WTC11 (cell line): ENCODE results near the gene TNFRSF13B. TPM values are rescaled to one million over a fixed set of nuclear protein-coding genes. Genes with fewer than 3 reads are reported as not detected.
"Not testable (repeated sequence)": the region's sequence is repeated elsewhere in the genome, so short reads cannot be mapped to it uniquely, and the experiment has no call there.

Experiments
- ATAC-seq: fragments of 200-7000 bp; cut with Tn5 transposase; 2 replicates; pipeline ENCODE4 v1.10.0; 2021; ENCODE audit warnings: mild to moderate bottlenecking, moderate library complexity
- CTCF ChIA-PET: fragments of 300-600 bp; sonication (Branson Sonifier 250); formaldehyde crosslinking; loops from one replicate; lab custom pipeline; 2021; ENCODE audit warnings: antibody characterized with exemption; lab: Charles Lee
- POLR2A ChIA-PET: fragments of 350-600 bp; sonication (Branson Sonifier 250); formaldehyde crosslinking; loops from one replicate; lab custom pipeline; 2021; ENCODE audit warnings: antibody characterized with exemption; lab: Charles Lee
- DNase-seq: peaks from one replicate; pipeline ENCODE4 v3.0.0; 2021; ENCODE audit warnings: low spot score
- H3K27ac Mint-ChIP-seq: 2 replicates; pipeline ENCODE4 v1.8.0; 2021; ENCODE audit warnings: mixed read lengths
- H3K27me3 Mint-ChIP-seq: 2 replicates; pipeline ENCODE4 v1.8.0; 2021; ENCODE audit warnings: low read depth, mild to moderate bottlenecking, moderate library complexity, mixed read lengths
- H3K36me3 Mint-ChIP-seq: 2 replicates; pipeline ENCODE4 v1.8.0; 2021; ENCODE audit warnings: mixed read lengths
- H3K4me1 Mint-ChIP-seq: 2 replicates; pipeline ENCODE4 v1.8.0; 2022; ENCODE audit warnings: mixed read lengths
- H3K4me3 Mint-ChIP-seq: 2 replicates; pipeline ENCODE4 v1.8.0; 2021; ENCODE audit warnings: mild to moderate bottlenecking, moderate library complexity, mixed read lengths
- H3K9me3 Mint-ChIP-seq: 2 replicates; pipeline ENCODE4 v1.8.0; 2021; ENCODE audit warnings: mixed read lengths
- E2F1 ChIP-seq: sonication (generic); formaldehyde crosslinking; IDR thresholded peaks from 2 replicates; pipeline ENCODE4 v1.8.0; 2022; ENCODE audit warnings: mild to moderate bottlenecking, missing genetic modification reagents
- GTF2I ChIP-seq: fragments of 250-450 bp; sonication (Bioruptor Pico); conservative IDR thresholded peaks from 2 replicates; pipeline ENCODE4 v1.4.0; 2021; ENCODE audit warnings: mild to moderate bottlenecking
- HMGA2 ChIP-seq: fragments of 250-450 bp; sonication (Bioruptor Pico); IDR thresholded peaks from 2 replicates; pipeline ENCODE4 v1.4.0; 2021; ENCODE audit warnings: mild to moderate bottlenecking, moderate library complexity
- MAX ChIP-seq: sonication (generic); formaldehyde crosslinking; IDR thresholded peaks from 2 replicates; pipeline ENCODE4 v1.8.0; 2022; ENCODE audit warnings: mild to moderate bottlenecking, missing genetic modification reagents
- OVOL2 ChIP-seq: fragments of 250-450 bp; sonication (Bioruptor Pico); IDR thresholded peaks from 2 replicates; pipeline ENCODE4 v1.9.0; 2021; ENCODE audit warnings: mild to moderate bottlenecking, borderline replicate concordance
- RELA ChIP-seq: sonication (generic); formaldehyde crosslinking; IDR thresholded peaks from 2 replicates; pipeline ENCODE4 v1.8.1; 2022; ENCODE audit warnings: missing genetic modification reagents, mild to moderate bottlenecking, borderline replicate concordance
- SMAD4 ChIP-seq: sonication (generic); formaldehyde crosslinking; IDR thresholded peaks from 2 replicates; pipeline ENCODE4 v1.8.0; 2022; ENCODE audit warnings: mild to moderate bottlenecking, missing genetic modification reagents
- TEAD1 ChIP-seq: sonication (generic); formaldehyde crosslinking; IDR thresholded peaks from 2 replicates; pipeline ENCODE4 v1.8.0; 2022; ENCODE audit warnings: mild to moderate bottlenecking, missing genetic modification reagents
- ZMAT4 ChIP-seq: fragments of 250-450 bp; sonication (Bioruptor Pico); IDR thresholded peaks from 2 replicates; pipeline ENCODE4 v1.9.0; 2021; ENCODE audit warnings: mild to moderate bottlenecking
- ZNF532 ChIP-seq: fragments of 250-450 bp; sonication (Bioruptor Pico); IDR thresholded peaks from 2 replicates; pipeline ENCODE4 v1.9.0; 2021; ENCODE audit warnings: mild to moderate bottlenecking, borderline replicate concordance
- total RNA-seq: library from RNA; stranded (reverse); gene quantifications from 3 replicates; pipeline ENCODE4 v1.2.3, GENCODE V29; 2021

Gene TNFRSF13B
- total RNA-seq, 1 experiment from 2014 or later, result not detected

DNA sequence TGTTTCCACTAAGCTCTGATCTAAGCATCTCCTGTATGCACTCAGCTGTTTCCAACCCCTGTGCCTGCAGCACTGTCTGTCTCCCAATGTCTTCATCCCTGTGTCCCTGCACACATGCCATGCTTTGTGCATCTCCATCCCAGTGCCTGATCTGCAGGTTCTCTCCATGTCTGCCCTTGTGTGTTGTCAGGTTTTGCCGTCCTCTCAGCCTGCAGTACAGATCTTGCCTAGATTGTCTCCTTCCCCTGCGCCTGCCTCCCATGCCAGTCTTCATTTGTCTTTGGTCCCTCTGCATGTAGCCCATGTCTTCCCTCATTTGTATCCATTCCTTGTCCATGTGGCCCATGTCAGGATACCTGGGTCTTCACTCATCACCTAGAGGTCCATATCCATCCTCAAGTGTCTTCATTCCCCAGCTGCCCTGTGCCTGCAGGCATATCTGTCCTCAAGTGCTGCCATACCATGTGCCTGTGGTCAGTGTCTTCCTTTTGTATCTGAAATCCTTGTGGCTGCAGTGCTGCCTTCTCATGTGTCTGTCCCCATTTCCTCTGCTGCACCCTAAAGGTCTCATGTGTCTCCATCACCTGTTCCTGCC lies 71.5 kb downstream of the TNFRSF13B start (continued):
- TF ChIP-seq E2F1 (CRISPR knock-in tag) (no peak), SMAD4 (no peak), MAX (CRISPR knock-in tag) (no peak), OVOL2 (CRISPR knock-in tag) (no peak), ZNF532 (no peak), TEAD1 (CRISPR knock-in tag) (no peak), RELA (no peak), GTF2I (CRISPR knock-in tag) (no peak), HMGA2 (CRISPR knock-in tag) (no peak), ZMAT4 (no peak)

DNA sequence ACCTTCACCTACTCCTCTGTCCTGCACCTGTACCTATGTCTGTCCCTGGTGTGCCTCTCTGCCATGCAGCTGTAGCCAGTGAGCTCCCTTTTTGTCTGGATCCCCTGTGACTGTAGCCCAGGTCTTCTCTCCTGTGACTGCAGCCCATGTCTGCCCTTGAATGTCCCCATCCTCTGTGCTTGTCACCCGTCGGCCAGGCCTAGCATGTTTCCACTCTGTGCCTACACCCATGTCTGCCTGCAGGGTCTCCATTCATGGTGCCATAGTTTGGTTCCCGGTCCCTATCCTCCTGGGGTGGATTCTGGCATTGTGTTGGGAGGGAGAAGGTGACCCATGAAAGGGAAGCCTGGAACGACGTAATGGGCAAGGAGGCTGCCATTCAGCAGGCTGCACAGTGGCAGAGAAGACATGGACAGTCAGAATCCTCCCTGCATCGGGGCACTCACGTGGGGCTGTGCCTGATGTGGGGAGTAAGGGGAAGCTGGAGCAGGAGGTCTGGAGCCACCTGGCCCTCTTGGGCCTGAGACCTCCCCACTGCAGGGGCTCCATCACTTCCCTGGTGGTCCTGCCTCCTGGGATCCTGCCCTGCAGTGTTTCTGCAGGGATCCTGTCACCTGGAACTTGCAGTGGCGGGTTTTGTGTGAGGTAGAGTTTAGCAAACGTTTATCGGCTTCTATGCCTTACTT lies 74.6 kb downstream of the TNFRSF13B start:
- H3K9me3 Mint-ChIP-seq, POLR2A ChIA-PET, H3K27me3 Mint-ChIP-seq, H3K4me3 Mint-ChIP-seq, H3K27ac Mint-ChIP-seq, ATAC-seq, H3K36me3 Mint-ChIP-seq, DNase-seq, CTCF ChIA-PET: not testable (repeated sequence)
- peaks cover 22% of the 10 kb centered on the region for H3K4me1 Mint-ChIP-seq

DNA sequence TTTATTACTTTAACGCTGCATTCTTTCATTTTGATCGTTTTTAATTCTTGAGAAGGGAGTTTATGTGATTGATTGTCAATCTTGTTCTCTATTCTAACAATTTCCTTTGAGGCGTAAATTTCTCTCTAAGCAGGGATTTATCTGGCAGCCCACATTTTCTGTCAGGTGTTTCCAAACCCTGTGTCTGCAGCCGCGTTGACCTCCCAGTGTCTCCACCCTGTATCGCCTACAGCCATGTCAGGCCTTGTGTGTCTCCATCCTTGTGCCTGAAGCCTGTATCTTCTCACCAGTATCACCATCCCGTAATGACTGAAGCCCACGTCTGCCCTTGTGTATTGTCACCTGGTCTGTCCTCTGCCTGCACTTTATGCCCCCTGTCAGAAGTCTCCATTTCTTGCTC lies 75.7 kb downstream of the TNFRSF13B start:
- H3K27me3 Mint-ChIP-seq, ATAC-seq, H3K36me3 Mint-ChIP-seq, H3K9me3 Mint-ChIP-seq, DNase-seq, POLR2A ChIA-PET, CTCF ChIA-PET, H3K27ac Mint-ChIP-seq, H3K4me3 Mint-ChIP-seq: not testable (repeated sequence)
- peaks cover 12% of the 10 kb centered on the region for H3K4me1 Mint-ChIP-seq

- H3K27me3 Mint-ChIP-seq, H3K36me3 Mint-ChIP-seq, H3K4me1 Mint-ChIP-seq, POLR2A ChIA-PET, H3K9me3 Mint-ChIP-seq, CTCF ChIA-PET, ATAC-seq, H3K27ac Mint-ChIP-seq, H3K4me3 Mint-ChIP-seq, DNase-seq: not testable (repeated sequence)
Observed at GRCh38 chr17:16893527-16893926, 78.4 kb downstream of the TNFRSF13B start.

DNA sequence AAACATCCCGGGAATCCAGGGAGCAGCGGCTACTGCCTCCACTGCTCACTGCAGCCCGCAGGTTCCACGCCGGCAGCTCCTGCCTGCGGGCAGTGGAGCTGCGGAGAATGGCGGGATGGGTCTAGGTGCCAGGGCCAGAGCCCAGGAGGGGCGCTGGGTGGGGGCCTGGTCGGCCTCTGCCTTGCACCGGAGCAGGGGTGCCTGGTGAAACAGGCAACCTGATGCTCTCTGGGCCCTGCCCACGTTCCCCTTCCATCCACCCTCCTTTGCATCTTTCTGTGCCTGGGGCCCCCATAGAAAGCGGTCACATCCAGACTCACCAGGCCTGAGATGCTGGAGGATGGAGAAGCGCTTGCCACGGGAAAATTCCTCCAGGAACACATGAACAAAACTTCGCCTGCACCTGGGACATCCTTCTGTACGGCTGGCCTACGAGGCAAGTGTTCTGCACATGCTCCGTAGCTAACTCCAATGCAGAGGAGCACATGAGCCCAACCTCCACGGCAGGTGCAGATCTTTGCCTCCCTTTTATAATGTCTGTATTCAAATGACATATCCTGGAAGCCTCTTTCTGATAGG lies 79.0 kb downstream of the TNFRSF13B start:
- POLR2A ChIA-PET, H3K9me3 Mint-ChIP-seq, ATAC-seq, CTCF ChIA-PET, H3K36me3 Mint-ChIP-seq, H3K27ac Mint-ChIP-seq, H3K27me3 Mint-ChIP-seq, H3K4me1 Mint-ChIP-seq, DNase-seq, H3K4me3 Mint-ChIP-seq: not testable (repeated sequence)
